ENCODE data around the gene FFAR2.
"Not testable (repeated sequence)": the region's sequence is repeated elsewhere in the genome, so short reads cannot be mapped to it uniquely, and the experiment has no call there.

- TF ChIP-seq, protein P1, sequence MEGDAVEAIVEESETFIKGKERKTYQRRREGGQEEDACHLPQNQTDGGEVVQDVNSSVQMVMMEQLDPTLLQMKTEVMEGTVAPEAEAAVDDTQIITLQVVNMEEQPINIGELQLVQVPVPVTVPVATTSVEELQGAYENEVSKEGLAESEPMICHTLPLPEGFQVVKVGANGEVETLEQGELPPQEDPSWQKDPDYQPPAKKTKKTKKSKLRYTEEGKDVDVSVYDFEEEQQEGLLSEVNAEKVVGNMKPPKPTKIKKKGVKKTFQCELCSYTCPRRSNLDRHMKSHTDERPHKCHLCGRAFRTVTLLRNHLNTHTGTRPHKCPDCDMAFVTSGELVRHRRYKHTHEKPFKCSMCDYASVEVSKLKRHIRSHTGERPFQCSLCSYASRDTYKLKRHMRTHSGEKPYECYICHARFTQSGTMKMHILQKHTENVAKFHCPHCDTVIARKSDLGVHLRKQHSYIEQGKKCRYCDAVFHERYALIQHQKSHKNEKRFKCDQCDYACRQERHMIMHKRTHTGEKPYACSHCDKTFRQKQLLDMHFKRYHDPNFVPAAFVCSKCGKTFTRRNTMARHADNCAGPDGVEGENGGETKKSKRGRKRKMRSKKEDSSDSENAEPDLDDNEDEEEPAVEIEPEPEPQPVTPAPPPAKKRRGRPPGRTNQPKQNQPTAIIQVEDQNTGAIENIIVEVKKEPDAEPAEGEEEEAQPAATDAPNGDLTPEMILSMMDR (IDR thresholded peaks at IDR 0.05; ENCODE audit: low read depth, low read length, poor library complexity, severe bottlenecking), result not testable (repeated sequence)
- not testable (repeated sequence) for TF ChIP-seq EZH2phosphoT487 (IDR thresholded peaks at IDR 0.05; ENCODE audit: borderline replicate concordance, low read length)
Observed at GRCh38 chr19:35423406-35423805, 24.7 kb upstream of the FFAR2 start.

All from DOHH2 (cell line).